Gastrocnemius medialis (tissue), 4 donors: ENCODE measurements around the gene ASRGL1.

Source experiments
- CTCF ChIP-seq, 5 experiments: fragments of 450-650 bp in 3 of 5; fragments of 200-600 bp in 2 of 5; sonication (generic) in 2 of 5; IDR thresholded peaks in 4 of 5; conservative IDR thresholded peaks in 1 of 5; 1 replicate in 4 of 5; 2 replicates in 1 of 5; pipeline ENCODE4 v1.5.1; 2016 to 2019; ENCODE audit warnings: antibody characterized with exemption in 5 of 5, mild to moderate bottlenecking in 3 of 5, moderate library complexity in 3 of 5
- POLR2A ChIP-seq, 2 donors: fragments of 450-650 bp; IDR thresholded peaks; one replicate each; pipeline ENCODE4 v1.6.1; 2017; ENCODE audit warnings: antibody characterized with exemption in 2 of 2, mild to moderate bottlenecking in 2 of 2, moderate library complexity in 2 of 2

DNA sequence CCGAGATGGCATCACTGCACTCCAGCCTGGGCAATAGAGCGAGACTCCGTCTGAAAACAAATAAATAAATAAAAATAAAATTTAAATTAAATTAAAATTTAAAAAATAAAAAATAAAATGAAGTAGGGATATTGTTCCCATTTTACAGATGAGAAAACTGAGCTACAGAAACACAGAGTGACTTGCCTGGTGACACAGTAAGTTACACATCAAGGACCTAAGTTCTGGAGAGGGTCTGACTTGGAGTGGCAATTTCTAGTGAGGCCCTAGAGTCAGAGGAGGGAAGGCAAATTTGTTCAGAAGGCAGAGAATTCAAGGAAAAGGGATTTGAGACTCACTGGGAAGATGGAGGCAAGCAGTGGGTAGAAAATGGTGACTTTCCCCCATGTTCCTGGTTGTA, 83.6 kb downstream of the ASRGL1 start:
- TF ChIP-seq CTCF (IDR thresholded peaks at IDR 0.05 in 4 of 5, conservative IDR thresholded peaks at IDR 0.05 in 1 of 5) (no peak), POLR2A (IDR thresholded peaks at IDR 0.05) (no peak)
